Measurements from ENCODE around the gene SLC16A6.

- TF ChIP-seq, protein P1, sequence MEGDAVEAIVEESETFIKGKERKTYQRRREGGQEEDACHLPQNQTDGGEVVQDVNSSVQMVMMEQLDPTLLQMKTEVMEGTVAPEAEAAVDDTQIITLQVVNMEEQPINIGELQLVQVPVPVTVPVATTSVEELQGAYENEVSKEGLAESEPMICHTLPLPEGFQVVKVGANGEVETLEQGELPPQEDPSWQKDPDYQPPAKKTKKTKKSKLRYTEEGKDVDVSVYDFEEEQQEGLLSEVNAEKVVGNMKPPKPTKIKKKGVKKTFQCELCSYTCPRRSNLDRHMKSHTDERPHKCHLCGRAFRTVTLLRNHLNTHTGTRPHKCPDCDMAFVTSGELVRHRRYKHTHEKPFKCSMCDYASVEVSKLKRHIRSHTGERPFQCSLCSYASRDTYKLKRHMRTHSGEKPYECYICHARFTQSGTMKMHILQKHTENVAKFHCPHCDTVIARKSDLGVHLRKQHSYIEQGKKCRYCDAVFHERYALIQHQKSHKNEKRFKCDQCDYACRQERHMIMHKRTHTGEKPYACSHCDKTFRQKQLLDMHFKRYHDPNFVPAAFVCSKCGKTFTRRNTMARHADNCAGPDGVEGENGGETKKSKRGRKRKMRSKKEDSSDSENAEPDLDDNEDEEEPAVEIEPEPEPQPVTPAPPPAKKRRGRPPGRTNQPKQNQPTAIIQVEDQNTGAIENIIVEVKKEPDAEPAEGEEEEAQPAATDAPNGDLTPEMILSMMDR (conservative IDR thresholded peaks at IDR 0.05; ENCODE audit: low read depth, low read length) = no peak
- TF ChIP-seq EZH2phosphoT487 (IDR thresholded peaks at IDR 0.05; ENCODE audit: borderline replicate concordance, low read length) = no peak
Measured at GRCh38 chr17:68334393-68334792, 43.5 kb upstream of the SLC16A6 start.

Data from PC-3 (cell line).